Vagina (tissue), 2 donors: ENCODE measurements around the gene RCSD1.

Source experiments
- POLR2A ChIP-seq, 2 donors: fragments of 450-650 bp; IDR thresholded peaks; one replicate each; pipeline ENCODE4 v1.6.1; 2017; ENCODE audit warnings: antibody characterized with exemption in 2 of 2, mild to moderate bottlenecking in 2 of 2, moderate library complexity in 2 of 2
- POLR2AphosphoS5 ChIP-seq, 2 donors: sonication (generic); formaldehyde crosslinking; IDR thresholded peaks; one replicate each; pipeline ENCODE4 v1.9.0; 2017; ENCODE audit warnings: antibody characterized with exemption in 2 of 2, mild to moderate bottlenecking in 2 of 2, low read depth in 1 of 2; ENCODE audit not compliant: insufficient read depth in 1 of 2
- TF ChIP-seq, protein P1 (sequence below), 3 experiments: fragments of 450-650 bp in 2 of 3; fragments of 200-600 bp in 1 of 3; sonication (generic) in 1 of 3; IDR thresholded peaks; one replicate each; pipeline ENCODE4 v1.5.1; 2017 to 2019; ENCODE audit warnings: antibody characterized with exemption in 3 of 3, mild to moderate bottlenecking in 2 of 3, moderate library complexity in 2 of 3

DNA sequence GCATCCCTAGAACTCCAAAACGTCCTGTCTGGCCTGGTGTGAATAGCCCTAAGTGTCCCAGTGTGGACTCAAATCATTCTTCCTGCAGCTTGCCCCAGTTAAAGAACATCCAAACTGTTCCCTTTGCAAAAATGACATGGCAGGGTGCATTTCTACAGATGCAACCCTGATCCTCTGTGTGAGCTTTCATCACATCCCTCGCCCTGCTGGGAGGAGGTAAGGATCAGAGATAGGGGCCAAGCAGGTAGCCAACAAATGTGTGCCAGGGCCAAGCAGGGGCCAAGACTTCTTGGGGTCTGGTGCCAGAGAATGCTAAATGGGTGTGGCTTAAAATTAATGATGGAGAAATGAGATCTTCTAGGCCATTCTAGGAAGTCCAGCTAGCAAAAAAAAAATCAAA is 64.7 kb downstream of the RCSD1 start:
- TF ChIP-seq POLR2A (IDR thresholded peaks at IDR 0.05) (no peak), POLR2AphosphoS5 (IDR thresholded peaks at IDR 0.05; ENCODE audit: insufficient read depth in 1 of 2, low read depth in 1 of 2) (no peak)
- TF ChIP-seq, protein P1, sequence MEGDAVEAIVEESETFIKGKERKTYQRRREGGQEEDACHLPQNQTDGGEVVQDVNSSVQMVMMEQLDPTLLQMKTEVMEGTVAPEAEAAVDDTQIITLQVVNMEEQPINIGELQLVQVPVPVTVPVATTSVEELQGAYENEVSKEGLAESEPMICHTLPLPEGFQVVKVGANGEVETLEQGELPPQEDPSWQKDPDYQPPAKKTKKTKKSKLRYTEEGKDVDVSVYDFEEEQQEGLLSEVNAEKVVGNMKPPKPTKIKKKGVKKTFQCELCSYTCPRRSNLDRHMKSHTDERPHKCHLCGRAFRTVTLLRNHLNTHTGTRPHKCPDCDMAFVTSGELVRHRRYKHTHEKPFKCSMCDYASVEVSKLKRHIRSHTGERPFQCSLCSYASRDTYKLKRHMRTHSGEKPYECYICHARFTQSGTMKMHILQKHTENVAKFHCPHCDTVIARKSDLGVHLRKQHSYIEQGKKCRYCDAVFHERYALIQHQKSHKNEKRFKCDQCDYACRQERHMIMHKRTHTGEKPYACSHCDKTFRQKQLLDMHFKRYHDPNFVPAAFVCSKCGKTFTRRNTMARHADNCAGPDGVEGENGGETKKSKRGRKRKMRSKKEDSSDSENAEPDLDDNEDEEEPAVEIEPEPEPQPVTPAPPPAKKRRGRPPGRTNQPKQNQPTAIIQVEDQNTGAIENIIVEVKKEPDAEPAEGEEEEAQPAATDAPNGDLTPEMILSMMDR (IDR thresholded peaks at IDR 0.05) = no peak
